CD14-positive monocyte (primary cell): ENCODE measurements around the gene XRCC5. TPM values are rescaled to one million over a fixed set of nuclear protein-coding genes. Genes with fewer than 3 reads are reported as not detected.
A peak's percentile ranks its signal among the peaks of the same experiment; 100 is the strongest.
"Not testable (repeated sequence)": the region's sequence is repeated elsewhere in the genome, so short reads cannot be mapped to it uniquely, and the experiment has no call there.

ENCODE experiments used
- DNase-seq, 3 donors: peaks; one replicate each; pipeline ENCODE4 v3.0.0-alpha.2; 2011 to 2022
- H2AFZ ChIP-seq: 2 replicates; pipeline ENCODE4 v1.6.0; 2012; ENCODE audit warnings: mild to moderate bottlenecking, low read depth, low read length, inconsistent platforms; ENCODE audit not compliant: insufficient read depth, poor library complexity, severe bottlenecking
- H3K27ac ChIP-seq, 2 donors: 1 replicate in 1 of 2; 2 replicates in 1 of 2; pipeline ENCODE4 v1.5.1; 2012 to 2013; ENCODE audit warnings: low read length in 2 of 2, control low read depth in 1 of 2, inconsistent platforms in 1 of 2, low read depth in 1 of 2, mild to moderate bottlenecking in 1 of 2
- H3K27me3 ChIP-seq, 2 donors: one replicate each; pipeline versions ENCODE4 v1.6.0 to v1.6.1; 2011 to 2013; ENCODE audit warnings: low read length in 2 of 2; ENCODE audit not compliant: control insufficient read depth in 2 of 2, insufficient read depth in 2 of 2
- H3K36me3 ChIP-seq, 2 donors: replicated peaks in 1 of 2; 1 replicate in 1 of 2; 2 replicates in 1 of 2; pipeline versions ENCODE4 v1.5.1 to v1.6.1; 2012 to 2013; ENCODE audit warnings: low read length in 2 of 2, control low read depth in 1 of 2, inconsistent platforms in 1 of 2, mild to moderate bottlenecking in 1 of 2; ENCODE audit not compliant: insufficient read depth in 2 of 2, control insufficient read depth in 1 of 2
- H3K4me1 ChIP-seq, 2 donors: 1 replicate in 1 of 2; 2 replicates in 1 of 2; pipeline versions ENCODE4 v1.5.1 to v1.6.1; 2012 to 2013; ENCODE audit warnings: low read length in 2 of 2, control low read depth in 1 of 2, inconsistent platforms in 1 of 2, mild to moderate bottlenecking in 1 of 2, moderate library complexity in 1 of 2; ENCODE audit not compliant: insufficient read depth in 2 of 2, control insufficient read depth in 1 of 2
- H3K4me2 ChIP-seq: replicated peaks from 2 replicates; pipeline ENCODE3; 2012; ENCODE audit warnings: low read length, moderate library complexity, mild to moderate bottlenecking; ENCODE audit not compliant: poor library complexity, severe bottlenecking; ENCODE audit errors: extremely low read depth
- H3K4me3 ChIP-seq, 3 experiments: fragments of 200-600 bp in 1 of 3; sonication (generic) in 1 of 3; replicated peaks in 1 of 3; 1 replicate in 2 of 3; 2 replicates in 1 of 3; pipeline ENCODE4 v1.5.1; 2011 to 2013; ENCODE audit warnings: low read length in 3 of 3, mild to moderate bottlenecking in 3 of 3, control low read depth in 2 of 3, low read depth in 2 of 3, inconsistent platforms in 1 of 3, moderate library complexity in 1 of 3
- H3K79me2 ChIP-seq: 2 replicates; pipeline ENCODE4 v1.6.0; 2012; ENCODE audit warnings: mild to moderate bottlenecking, control low read depth, inconsistent platforms, low read length, moderate library complexity; ENCODE audit not compliant: insufficient read depth
- H3K9ac ChIP-seq: 2 replicates; pipeline ENCODE4 v1.6.0; 2017; ENCODE audit warnings: low read length, mild to moderate bottlenecking; ENCODE audit not compliant: insufficient read depth, poor library complexity, severe bottlenecking
- H3K9me3 ChIP-seq, 2 donors: replicated peaks in 1 of 2; 1 replicate in 1 of 2; 2 replicates in 1 of 2; pipeline versions ENCODE4 v1.5.1 to v1.6.1; 2012 to 2013; ENCODE audit warnings: low read length in 2 of 2, control low read depth in 1 of 2; ENCODE audit not compliant: control insufficient read depth in 1 of 2, insufficient read depth in 1 of 2
- H4K20me1 ChIP-seq: 2 replicates; pipeline ENCODE4 v1.6.0; 2012; ENCODE audit warnings: mild to moderate bottlenecking, low read length, control low read depth, moderate library complexity; ENCODE audit not compliant: insufficient read depth
- H3K27ac Mint-ChIP-seq, 7 donors: one replicate each; pipeline ENCODE4 v1.8.0; 2020; ENCODE audit warnings: mild to moderate bottlenecking in 7 of 7, mixed read lengths in 7 of 7, moderate library complexity in 6 of 7, inconsistent platforms in 2 of 7
- H3K27me3 Mint-ChIP-seq, 3 donors: one replicate each; pipeline ENCODE4 v1.8.0; 2021 to 2022; ENCODE audit warnings: low read depth in 3 of 3, mild to moderate bottlenecking in 3 of 3, mixed read lengths in 3 of 3, moderate library complexity in 3 of 3, inconsistent platforms in 1 of 3
- H3K36me3 Mint-ChIP-seq, 2 donors: one replicate each; pipeline ENCODE4 v1.8.0; 2020; ENCODE audit warnings: mixed read lengths in 2 of 2, inconsistent platforms in 1 of 2, mild to moderate bottlenecking in 1 of 2
- H3K4me1 Mint-ChIP-seq: one replicate; pipeline ENCODE4 v1.8.0; 2020; ENCODE audit warnings: mild to moderate bottlenecking, mixed read lengths
- H3K4me3 Mint-ChIP-seq, 2 donors: one replicate each; pipeline ENCODE4 v1.8.0; 2020; ENCODE audit warnings: mild to moderate bottlenecking in 2 of 2, mixed read lengths in 2 of 2, moderate library complexity in 1 of 2
- H3K9me3 Mint-ChIP-seq, 7 donors: one replicate each; pipeline ENCODE4 v1.8.0; 2020 to 2022; ENCODE audit warnings: mixed read lengths in 7 of 7, mild to moderate bottlenecking in 6 of 7, moderate library complexity in 6 of 7, inconsistent platforms in 2 of 7
- CTCF ChIP-seq: fragments of 200-600 bp; IDR thresholded peaks from one replicate; pipeline ENCODE4 v1.8.0; 2022; ENCODE audit warnings: antibody characterized with exemption, mild to moderate bottlenecking
- WGBS: methylation state at CpG from one replicate; pipeline ENCODE4 v1.1.5; 2013; ENCODE audit warnings: missing lambda C conversion rate; ENCODE audit not compliant: insufficient coverage; 5-methylcytosine and 5-hydroxymethylcytosine counted together
- intact Hi-C, 2 donors: fragments of 100-400 bp; cut with micrococcal nuclease; formaldehyde crosslinking; loops; one replicate each; pipeline versions ENCODE4 v1.15.0 to v1.15.1; 2023
- polyA plus RNA-seq, 3 donors: library from polyadenylated mRNA; depleted of rRNA in 1 of 3; unstranded in 2 of 3; stranded (reverse) in 1 of 3; fragments of 300-500 nt in 2 of 3; fragments of >200 nt in 1 of 3; fragmentation: Illumina TruSeq in 2 of 3; gene quantifications; 1 replicate in 2 of 3; 2 replicates in 1 of 3; pipeline ENCODE4 v1.2.3, GENCODE V29; 2012 to 2021

XRCC5 gene
- polyA plus RNA-seq, 3 donors, result 55.3 to 281 (median 258) TPM

- Mint-ChIP-seq H3K9me3 (no peaks in the 10 kb centered on the region), H3K4me1 (peaks cover 19% of the 10 kb centered on the region), H3K27ac (peak overlapping the region in 2 of 7 donors; percentile 14 to 19), H3K4me3 (no peak overlapping the region), H3K36me3 (peaks cover 74 to 87% of the 10 kb centered on the region in 2 donors), H3K27me3 (no peaks in the 10 kb centered on the region)
- no peak for TF ChIP-seq CTCF
- Histone ChIP-seq H4K20me1 (peaks cover 28% of the 10 kb centered on the region), H3K9ac (no peak overlapping the region), H3K27ac (peak overlapping the region in 1 of 2 donors; percentile 66), H3K36me3 (peaks cover 70 to 100% of the 10 kb centered on the region in 2 donors), H3K9me3 (no peaks in the 10 kb centered on the region), H3K4me1 (peaks cover 9 to 12% of the 10 kb centered on the region in 2 donors), H3K4me3 (no peak overlapping the region), H3K4me2 (no peak overlapping the region), H3K27me3 (no peaks in the 10 kb centered on the region), H3K79me2 (no peaks in the 10 kb centered on the region), H2AFZ (no peak overlapping the region)
- WGBS, result 92% methylated on average over 4 of the region's 5 CpGs
- no peak for DNase-seq
- intact Hi-C loops, result no loop called here
These were observed 97.7 kb downstream of the XRCC5 start for GRCh38 chr2:216206821-216207220.

GRCh38 chr2:216208661-216209060 lies 99.5 kb downstream of the XRCC5 start:
- H3K4me2 ChIP-seq, H3K27ac Mint-ChIP-seq, H3K4me3 ChIP-seq, H2AFZ ChIP-seq, intact Hi-C loops, H3K79me2 ChIP-seq, H3K4me3 Mint-ChIP-seq, H3K27me3 ChIP-seq, H3K9ac ChIP-seq, H3K27ac ChIP-seq, DNase-seq, H3K27me3 Mint-ChIP-seq, H3K9me3 Mint-ChIP-seq, H3K9me3 ChIP-seq: not testable (repeated sequence)
- peaks cover 19% of the 10 kb centered on the region for H3K4me1 Mint-ChIP-seq
- no CpG with 5 or more reads among the region's 8 CpGs for WGBS
- Histone ChIP-seq H4K20me1 (peaks cover 12% of the 10 kb centered on the region), H3K36me3 (peaks cover 53 to 100% of the 10 kb centered on the region in 2 donors), H3K4me1 (peaks cover 9 to 12% of the 10 kb centered on the region in 2 donors)
- H3K36me3 Mint-ChIP-seq, result peaks cover 67 to 76% of the 10 kb centered on the region in 2 donors
